Suprapubic skin (tissue), 4 donors: ENCODE data around the gene TPRN. TPM values are rescaled to one million over a fixed set of nuclear protein-coding genes. Genes with fewer than 3 reads are reported as not detected.

Experiments
- DNase-seq, 2 donors: peaks; one replicate each; pipeline ENCODE4 v3.0.0-alpha.2; 2019; ENCODE audit warnings: low spot score in 2 of 2
- H3K27ac ChIP-seq: fragments of 200-600 bp; sonication (generic); one replicate; pipeline ENCODE4 v1.5.1; 2019
- H3K27me3 ChIP-seq: fragments of 200-600 bp; sonication (generic); one replicate; pipeline ENCODE4 v1.5.1; 2019
- H3K36me3 ChIP-seq: fragments of 200-600 bp; sonication (generic); one replicate; pipeline ENCODE4 v1.5.1; 2019
- H3K4me1 ChIP-seq: fragments of 200-600 bp; sonication (generic); one replicate; pipeline ENCODE4 v1.5.1; 2019
- H3K4me3 ChIP-seq: fragments of 200-600 bp; sonication (generic); one replicate; pipeline ENCODE4 v1.5.1; 2019; ENCODE audit warnings: mild to moderate bottlenecking
- H3K9me3 ChIP-seq: fragments of 200-600 bp; sonication (generic); one replicate; pipeline ENCODE4 v1.5.1; 2019
- CTCF ChIP-seq, 2 donors: fragments of 200-600 bp in 1 of 2; fragments of 450-650 bp in 1 of 2; sonication (generic) in 1 of 2; IDR thresholded peaks; one replicate each; pipeline ENCODE4 v1.5.1; 2016 to 2019; ENCODE audit warnings: antibody characterized with exemption in 2 of 2, mild to moderate bottlenecking in 1 of 2, moderate library complexity in 1 of 2
- EP300 ChIP-seq: sonication (generic); formaldehyde crosslinking; IDR thresholded peaks from one replicate; pipeline ENCODE4 v1.6.1; 2017; ENCODE audit warnings: antibody characterized with exemption
- POLR2A ChIP-seq, 2 donors: fragments of 450-650 bp; IDR thresholded peaks; one replicate each; pipeline ENCODE4 v1.6.1; 2017; ENCODE audit warnings: antibody characterized with exemption in 2 of 2, mild to moderate bottlenecking in 2 of 2, moderate library complexity in 2 of 2
- POLR2AphosphoS5 ChIP-seq, 3 donors: sonication (generic); formaldehyde crosslinking; IDR thresholded peaks; one replicate each; pipeline ENCODE4 v1.6.1; 2017; ENCODE audit warnings: antibody characterized with exemption in 3 of 3
- WGBS: methylation state at CpG from one replicate; pipeline ENCODE4 v1.1.5; 2018; 5-methylcytosine and 5-hydroxymethylcytosine counted together
- total RNA-seq, 4 donors: library from RNA; depleted of rRNA; stranded (reverse); fragments of >200 nt; gene quantifications; one replicate each; pipeline ENCODE4 v1.1.0, GENCODE V29; 2016

TPRN gene
- total RNA-seq, 4 donors from 2014 or later, result 12.6 to 23.6 (median 18.7) TPM

DNA sequence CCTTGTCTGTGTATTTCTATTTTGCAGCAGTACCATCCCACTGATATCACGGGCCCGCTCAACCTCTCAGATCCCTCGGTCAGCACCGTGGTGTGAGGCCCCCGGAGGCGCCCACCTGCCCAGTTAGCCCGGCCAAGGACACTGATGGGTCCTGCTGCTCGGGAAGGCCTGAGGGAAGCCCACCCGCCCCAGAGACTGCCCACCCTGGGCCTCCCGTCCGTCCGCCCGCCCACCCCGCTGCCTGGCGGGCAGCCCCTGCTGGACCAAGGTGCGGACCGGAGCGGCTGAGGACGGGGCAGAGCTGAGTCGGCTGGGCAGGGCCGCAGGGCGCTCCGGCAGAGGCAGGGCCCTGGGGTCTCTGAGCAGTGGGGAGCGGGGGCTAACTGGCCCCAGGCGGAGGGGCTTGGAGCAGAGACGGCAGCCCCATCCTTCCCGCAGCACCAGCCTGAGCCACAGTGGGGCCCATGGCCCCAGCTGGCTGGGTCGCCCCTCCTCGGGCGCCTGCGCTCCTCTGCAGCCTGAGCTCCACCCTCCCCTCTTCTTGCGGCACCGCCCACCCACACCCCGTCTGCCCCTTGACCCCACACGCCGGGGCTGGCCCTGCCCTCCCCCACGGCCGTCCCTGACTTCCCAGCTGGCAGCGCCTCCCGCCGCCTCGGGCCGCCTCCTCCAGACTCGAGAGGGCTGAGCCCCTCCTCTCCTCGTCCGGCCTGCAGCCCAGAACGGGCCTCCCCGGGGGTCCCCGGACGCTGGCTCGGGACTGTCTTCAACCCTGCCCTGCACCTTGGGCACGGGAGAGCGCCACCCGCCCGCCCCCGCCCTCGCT lies 32.6 kb downstream of the TPRN start:
- Histone ChIP-seq H3K27ac (peak overlapping the region; percentile 79), H3K9me3 (no peaks in the 10 kb centered on the region), H3K4me3 (peak overlapping the region; percentile 50), H3K27me3 (peaks cover 100% of the 10 kb centered on the region), H3K36me3 (no peaks in the 10 kb centered on the region), H3K4me1 (peaks cover 43% of the 10 kb centered on the region)
- DNase-seq, result no peak
- WGBS, result 16% methylated on average over 10 of the region's 57 CpGs
- TF ChIP-seq CTCF (IDR thresholded peaks at IDR 0.05), result no peak
- no peak for TF ChIP-seq EP300
- no peak for TF ChIP-seq POLR2AphosphoS5 (IDR thresholded peaks at IDR 0.05)
- TF ChIP-seq POLR2A (IDR thresholded peaks at IDR 0.05), result no peak

GRCh38 chr9:137167277-137167746 lies 33.2 kb downstream of the TPRN start:
- peak overlapping the region; percentile 50 for H3K4me3 ChIP-seq
- 29% methylated on average over 18 of the region's 44 CpGs for whole genome bisulfite sequencing
- no peaks in the 10 kb centered on the region for H3K36me3 ChIP-seq
- H3K27ac ChIP-seq, result peak overlapping the region; percentile 79
- TF ChIP-seq POLR2AphosphoS5 (IDR thresholded peaks at IDR 0.05) (no peak), POLR2A (IDR thresholded peaks at IDR 0.05) (no peak), EP300 (no peak), CTCF (IDR thresholded peaks at IDR 0.05) (no peak)
- H3K9me3 ChIP-seq, result no peaks in the 10 kb centered on the region
- DNase-seq, result no peak
- peaks cover 100% of the 10 kb centered on the region for H3K27me3 ChIP-seq
- peaks cover 45% of the 10 kb centered on the region for H3K4me1 ChIP-seq

DNA sequence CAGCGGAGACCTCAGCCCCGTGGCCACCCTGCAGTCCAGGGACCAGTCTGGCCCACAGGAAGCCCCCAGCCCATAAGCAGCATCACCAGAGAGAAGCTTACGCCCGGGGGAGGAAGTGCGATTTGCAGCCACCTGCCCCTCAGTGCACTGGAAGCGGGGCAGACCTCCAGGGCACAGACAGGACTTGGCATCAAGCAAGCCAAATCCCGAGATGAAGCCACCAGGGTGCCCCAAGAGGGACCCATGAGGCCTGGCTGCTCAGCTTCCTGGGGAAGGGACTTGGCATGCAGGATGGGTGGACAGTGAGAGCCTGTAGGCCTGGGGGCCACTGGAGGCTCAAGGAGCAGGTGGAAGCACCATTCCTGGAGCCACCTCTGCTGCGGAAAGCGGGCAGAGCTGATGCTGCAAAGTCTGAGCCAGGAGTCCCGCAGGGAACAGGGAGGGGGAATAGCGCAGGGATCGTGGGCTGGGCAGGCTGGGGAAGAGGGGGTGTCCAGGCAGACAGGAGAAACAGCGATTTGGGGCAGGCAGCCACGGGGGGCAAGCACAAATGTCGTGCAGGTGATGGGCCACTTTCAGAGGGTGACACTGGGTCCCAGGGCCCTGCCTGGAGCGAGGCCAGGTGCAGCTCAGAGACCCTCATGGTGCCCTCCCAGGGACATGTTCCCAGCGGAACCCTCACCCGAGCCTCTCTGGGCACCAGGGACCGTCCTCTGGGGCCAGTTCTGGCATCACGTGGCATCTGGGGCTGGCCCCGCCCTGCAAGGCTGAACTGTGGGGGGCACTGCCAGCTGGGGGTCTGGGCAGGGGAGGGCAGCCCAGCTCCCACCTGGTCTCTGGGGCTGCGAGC lies 33.9 kb downstream of the TPRN start:
- Histone ChIP-seq H3K27ac (no peak overlapping the region), H3K36me3 (no peaks in the 10 kb centered on the region), H3K4me3 (peak overlapping the region; percentile 50), H3K9me3 (no peaks in the 10 kb centered on the region), H3K4me1 (peaks cover 52% of the 10 kb centered on the region), H3K27me3 (peaks cover 100% of the 10 kb centered on the region)
- no peak for DNase-seq
- 66% methylated on average over 22 of the region's 22 CpGs for WGBS
- TF ChIP-seq POLR2A (IDR thresholded peaks at IDR 0.05) (no peak), CTCF (IDR thresholded peaks at IDR 0.05) (no peak), POLR2AphosphoS5 (IDR thresholded peaks at IDR 0.05) (no peak), EP300 (no peak)

GRCh38 chr9:137165250-137165836 lies 35.2 kb downstream of the TPRN start:
- H3K4me3 ChIP-seq, result no peak overlapping the region
- peaks cover 100% of the 10 kb centered on the region for H3K27me3 ChIP-seq
- no peaks in the 10 kb centered on the region for H3K36me3 ChIP-seq
- H3K9me3 ChIP-seq, result no peaks in the 10 kb centered on the region
- peaks cover 58% of the 10 kb centered on the region for H3K4me1 ChIP-seq
- DNase-seq, result no peak
- TF ChIP-seq CTCF (IDR thresholded peaks at IDR 0.05), result no peak
- no peak for TF ChIP-seq POLR2AphosphoS5 (IDR thresholded peaks at IDR 0.05)
- TF ChIP-seq EP300, result no peak
- no peak for TF ChIP-seq POLR2A (IDR thresholded peaks at IDR 0.05)
- H3K27ac ChIP-seq, result no peak overlapping the region
- 78% methylated on average over 27 of the region's 32 CpGs for WGBS
